Stimulated activated CD8-positive, alpha-beta memory T cell treated with anti-CD3 and anti-CD28 coated beads, Interleukin-7, amount 100 ng/mL, for 1 hour (primary cell): ENCODE measurements around the gene PRKAR1A.
"Not testable (repeated sequence)": the region's sequence is repeated elsewhere in the genome, so short reads cannot be mapped to it uniquely, and the experiment has no call there.

Experiments used
- DNase-seq, 2 donors: peaks; one replicate each; pipeline ENCODE4 v3.0.0-alpha.2; 2020; ENCODE audit warnings: low read depth in 2 of 2

PRKAR1A gene

GRCh38 chr17:68512247-68512959 lies at the start of gene PRKAR1A:
Gene PRKAR1A (plus strand): TSS chr17:68512430. CDS start chr17:68515400, 2,970 bp downstream.
- DNase-seq = peak; percentile 85

GRCh38 chr17:68463211-68464019 lies 48.8 kb upstream of the PRKAR1A start:
- DNase-seq = no peak

GRCh38 chr17:68468334-68468733 lies 43.9 kb upstream of the PRKAR1A start:
- no peak for DNase-seq

- no peak for DNase-seq
These were observed 43.4 kb upstream of the PRKAR1A start for GRCh38 chr17:68468788-68469187.

- no peak for DNase-seq
These were observed 41.3 kb upstream of the PRKAR1A start for GRCh38 chr17:68470961-68471360.

GRCh38 chr17:68480885-68481284 lies 31.3 kb upstream of the PRKAR1A start:
- no peak for DNase-seq

GRCh38 chr17:68482576-68483041 lies 29.6 kb upstream of the PRKAR1A start:
- DNase-seq = no peak

- DNase-seq = no peak
These were observed 27.8 kb upstream of the PRKAR1A start for GRCh38 chr17:68484458-68484857.

- no peak for DNase-seq
These were observed 22.3 kb upstream of the PRKAR1A start for GRCh38 chr17:68489919-68490318.

GRCh38 chr17:68491381-68492231 lies 20.6 kb upstream of the PRKAR1A start:
- DNase-seq = no peak

GRCh38 chr17:68492394-68493054 lies 19.7 kb upstream of the PRKAR1A start:
- not testable (repeated sequence) for DNase-seq

- DNase-seq = no peak
These were observed 17.1 kb upstream of the PRKAR1A start for GRCh38 chr17:68495081-68495480.

- no peak for DNase-seq
These were observed 14.3 kb upstream of the PRKAR1A start for GRCh38 chr17:68497885-68498319.

GRCh38 chr17:68498479-68499326 lies 13.5 kb upstream of the PRKAR1A start:
- DNase-seq = no peak

- no peak for DNase-seq
These were observed 12.6 kb upstream of the PRKAR1A start for GRCh38 chr17:68499587-68499986.

- no peak for DNase-seq
These were observed 11.2 kb upstream of the PRKAR1A start for GRCh38 chr17:68501074-68501473.

GRCh38 chr17:68505951-68506350 lies 6.3 kb upstream of the PRKAR1A start:
- DNase-seq = no peak

GRCh38 chr17:68507576-68507975 lies 4.7 kb upstream of the PRKAR1A start:
- DNase-seq = no peak

- DNase-seq = no peak
These were observed 2.8 kb upstream of the PRKAR1A start for GRCh38 chr17:68509141-68510057.
